Naive thymus-derived CD8-positive, alpha-beta T cell (primary cell): ENCODE measurements around the gene AGBL1. TPM values are rescaled to one million over a fixed set of nuclear protein-coding genes. Genes with fewer than 3 reads are reported as not detected.

Experiments
- ATAC-seq, 2 donors: fragments of 150-1000 bp; cut with Tn5 transposase in 1 of 2; sonication (Bioruptor Pico), chemical (Tn5 transposase) in 1 of 2; 1 replicate in 1 of 2; 2 replicates in 1 of 2; pipeline ENCODE4 v1.10.0; 2021; ENCODE audit warnings: mild to moderate bottlenecking in 2 of 2, moderate library complexity in 2 of 2
- POLR2A ChIA-PET: fragments of 350-600 bp; sonication (Branson Sonifier 250); formaldehyde crosslinking; loops from one replicate; lab custom pipeline; 2021; ENCODE audit warnings: antibody characterized with exemption; lab: Charles Lee
- DNase-seq, 10 donors: peaks; one replicate each; pipeline versions ENCODE4 v3.0.0 to v3.0.0-alpha.2; 2020 to 2022
- H3K27ac Mint-ChIP-seq, 10 donors: one replicate each; pipeline ENCODE4 v1.8.0; 2020 to 2022; ENCODE audit warnings: mild to moderate bottlenecking in 10 of 10, mixed read lengths in 10 of 10, moderate library complexity in 4 of 10, inconsistent platforms in 1 of 10
- H3K27me3 Mint-ChIP-seq, 5 donors: one replicate each; pipeline ENCODE4 v1.8.0; 2021 to 2022; ENCODE audit warnings: mixed read lengths in 5 of 5
- H3K36me3 Mint-ChIP-seq, 3 donors: one replicate each; pipeline ENCODE4 v1.8.0; 2020 to 2022; ENCODE audit warnings: mixed read lengths in 3 of 3, mild to moderate bottlenecking in 2 of 3, inconsistent platforms in 1 of 3
- H3K4me1 Mint-ChIP-seq, 4 donors: one replicate each; pipeline ENCODE4 v1.8.0; 2021 to 2022; ENCODE audit warnings: mixed read lengths in 4 of 4
- H3K4me3 Mint-ChIP-seq, 10 donors: one replicate each; pipeline ENCODE4 v1.8.0; 2020 to 2022; ENCODE audit warnings: mild to moderate bottlenecking in 10 of 10, mixed read lengths in 10 of 10, moderate library complexity in 6 of 10, inconsistent platforms in 1 of 10
- H3K9me3 Mint-ChIP-seq, 9 donors: one replicate each; pipeline ENCODE4 v1.8.0; 2020 to 2022; ENCODE audit warnings: mixed read lengths in 9 of 9, mild to moderate bottlenecking in 3 of 9, inconsistent platforms in 1 of 9, moderate library complexity in 1 of 9
- polyA plus RNA-seq, 3 donors: library from polyadenylated mRNA; unstranded; fragments of 300-500 nt; fragmentation: Illumina TruSeq; gene quantifications; one replicate each; pipeline ENCODE4 v1.2.3, GENCODE V29; 2021
- total RNA-seq, 8 experiments: library from RNA in 2 of 8; stranded (reverse) in 2 of 8; gene quantifications; one replicate each; pipeline ENCODE4 v1.2.3 and lab custom pipeline; 2021 to 2026

AGBL1 gene
- total and polyA plus RNA-seq, 5 experiments from 2014 or later = not detected

DNA sequence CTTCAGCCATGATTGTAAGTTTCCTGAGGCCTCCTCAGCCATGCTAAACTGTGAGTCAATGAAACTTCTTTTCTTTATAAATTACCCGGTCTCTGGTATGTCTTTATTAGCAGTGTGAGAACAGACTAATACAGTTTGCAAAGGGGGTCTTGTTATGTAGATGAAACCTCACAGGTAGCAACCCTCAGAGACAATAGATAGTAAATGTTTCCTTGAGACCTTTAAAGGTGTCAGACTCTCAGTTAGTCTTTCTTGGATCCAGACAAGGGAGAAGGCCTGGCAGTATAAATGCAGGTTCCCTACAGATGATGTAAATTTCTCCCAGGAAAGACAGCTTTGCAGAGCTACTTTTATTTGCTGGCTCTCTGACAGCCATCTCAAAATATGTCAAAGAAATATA lies 510.8 kb downstream of the AGBL1 start:
- Mint-ChIP-seq H3K9me3 (peaks cover 0 to 13% (median 4%) of the 10 kb centered on the region in 9 donors), H3K36me3 (peaks cover 2 to 5% (median 3%) of the 10 kb centered on the region in 3 donors), H3K27ac (no peak overlapping the region), H3K4me1 (peaks cover 0 to 2% (median 0%) of the 10 kb centered on the region in 4 donors), H3K27me3 (peaks cover 0 to under 1% (median 0%) of the 10 kb centered on the region in 5 donors), H3K4me3 (no peak overlapping the region)
- ATAC-seq (no peak), DNase-seq (no peak)
- POLR2A ChIA-PET = no interaction called here

DNA sequence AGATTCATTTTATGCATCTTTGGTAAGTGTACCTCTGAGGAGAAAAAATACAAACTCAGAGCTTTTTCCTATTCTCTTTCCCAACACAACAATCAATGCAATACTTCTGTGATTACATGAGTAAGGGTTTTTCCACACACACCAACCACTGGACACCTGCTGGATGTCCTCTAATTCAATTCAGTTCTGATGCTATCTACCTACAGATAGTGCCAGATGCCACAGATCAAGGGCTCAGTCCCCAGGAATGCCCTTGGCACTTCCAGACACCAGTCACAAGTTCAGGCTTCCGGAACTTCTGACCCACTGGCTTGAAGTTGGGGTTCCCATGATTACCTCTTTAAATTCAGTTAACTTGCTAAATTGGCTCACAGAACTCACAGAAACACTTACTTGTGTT lies 511.5 kb downstream of the AGBL1 start:
- POLR2A ChIA-PET = no interaction called here
- no peak overlapping the region for H3K27ac Mint-ChIP-seq
- no peak for ATAC-seq
- H3K4me1 Mint-ChIP-seq = peaks cover 0 to 2% (median 0%) of the 10 kb centered on the region in 4 donors
- DNase-seq = no peak
- peaks cover 0 to 13% (median 4%) of the 10 kb centered on the region in 9 donors for H3K9me3 Mint-ChIP-seq
- H3K36me3 Mint-ChIP-seq = peaks cover 2 to 5% (median 3%) of the 10 kb centered on the region in 3 donors
- H3K27me3 Mint-ChIP-seq = peaks cover 0 to 2% (median 0%) of the 10 kb centered on the region in 5 donors
- no peak overlapping the region for H3K4me3 Mint-ChIP-seq

- DNase-seq (no peak), ATAC-seq (no peak)
- POLR2A ChIA-PET = interaction anchor here (0.6 kb wide), 1 partner anchor 18 kb away, joined by 4 read pairs; no protein-coding TSS in a partner anchor
- Mint-ChIP-seq H3K4me1 (peaks cover 0 to 2% (median 0%) of the 10 kb centered on the region in 4 donors), H3K36me3 (peaks cover 2 to 5% (median 3%) of the 10 kb centered on the region in 3 donors), H3K9me3 (peaks cover 0 to 13% (median 6%) of the 10 kb centered on the region in 9 donors), H3K4me3 (no peak overlapping the region), H3K27ac (no peak overlapping the region), H3K27me3 (peaks cover 0 to 2% (median 0%) of the 10 kb centered on the region in 5 donors)
Measured at GRCh38 chr15:86591994-86592735, 512.5 kb downstream of the AGBL1 start.

DNA sequence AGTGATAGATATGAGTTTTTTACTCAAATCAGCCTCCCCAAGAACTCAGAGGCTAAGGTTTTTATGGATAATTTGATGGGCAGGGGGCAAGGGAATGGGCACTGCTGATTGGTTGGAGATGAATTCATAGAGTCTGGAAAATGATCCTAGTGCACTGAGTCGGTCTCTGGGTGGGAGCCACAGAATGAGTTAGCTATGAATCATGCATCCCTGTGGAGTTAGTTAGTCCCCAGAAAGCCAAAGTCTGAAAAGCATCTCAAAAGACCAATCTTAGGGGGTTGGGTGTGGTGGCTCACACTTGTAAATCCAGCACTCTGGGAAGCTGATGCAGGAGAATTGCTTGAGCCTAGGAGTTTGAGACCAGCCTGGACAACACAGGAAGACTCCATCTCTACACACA lies 516.1 kb downstream of the AGBL1 start:
- DNase-seq = no peak
- Mint-ChIP-seq H3K27ac (no peak overlapping the region), H3K36me3 (peaks cover 0 to 5% (median 2%) of the 10 kb centered on the region in 3 donors), H3K4me1 (no peaks in the 10 kb centered on the region), H3K9me3 (peaks cover 0 to 6% (median 3%) of the 10 kb centered on the region in 9 donors), H3K4me3 (no peak overlapping the region), H3K27me3 (peaks cover 0 to 4% (median 2%) of the 10 kb centered on the region in 5 donors)
- no peak for ATAC-seq
- POLR2A ChIA-PET = no interaction called here

GRCh38 chr15:86603466-86603865 lies 523.8 kb downstream of the AGBL1 start:
- POLR2A ChIA-PET = no interaction called here

GRCh38 chr15:86608461-86609205 lies 529.0 kb downstream of the AGBL1 start:
- H3K27ac Mint-ChIP-seq = no peak overlapping the region
- POLR2A ChIA-PET = no interaction called here
- peaks cover 0 to 1% (median 0%) of the 10 kb centered on the region in 3 donors for H3K36me3 Mint-ChIP-seq
- no peak for ATAC-seq
- peaks cover 0 to 2% (median 0%) of the 10 kb centered on the region in 5 donors for H3K27me3 Mint-ChIP-seq
- H3K4me1 Mint-ChIP-seq = peaks cover 7 to 33% (median 26%) of the 10 kb centered on the region in 4 donors
- peaks cover 0 to 3% (median 0%) of the 10 kb centered on the region in 9 donors for H3K9me3 Mint-ChIP-seq
- no peak overlapping the region for H3K4me3 Mint-ChIP-seq
- DNase-seq = no peak

More at GRCh38 chr15:86603466-86603865, 523.8 kb downstream of the AGBL1 start:
- Mint-ChIP-seq H3K4me3 (no peak overlapping the region), H3K36me3 (no peaks in the 10 kb centered on the region), H3K9me3 (peaks cover 0 to 3% (median 0%) of the 10 kb centered on the region in 9 donors), H3K4me1 (no peaks in the 10 kb centered on the region), H3K27ac (no peak overlapping the region), H3K27me3 (peaks cover 0 to 4% (median 2%) of the 10 kb centered on the region in 5 donors)
- DNase-seq = no peak
- no peak for ATAC-seq

DNA sequence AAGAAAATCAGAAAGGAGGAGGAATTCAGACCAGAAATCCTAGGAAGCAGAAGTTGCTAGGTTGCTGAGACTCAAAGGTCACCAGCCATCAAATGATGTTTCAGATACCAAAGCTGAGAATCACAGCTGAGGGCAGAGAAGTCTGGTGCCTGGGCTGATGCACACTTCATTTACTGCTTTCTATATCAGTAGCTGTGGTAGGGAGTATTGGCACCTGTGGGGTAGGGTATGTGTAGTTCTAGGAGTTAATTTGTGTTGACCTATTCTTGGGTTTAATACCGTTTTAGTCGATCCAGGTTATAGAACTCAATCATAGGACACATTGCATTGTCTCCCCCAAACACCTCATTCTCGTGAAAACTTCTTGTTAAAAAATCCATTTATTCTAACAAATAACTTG lies 529.6 kb downstream of the AGBL1 start:
- Mint-ChIP-seq H3K9me3 (peaks cover 0 to 3% (median 0%) of the 10 kb centered on the region in 9 donors), H3K27me3 (no peaks in the 10 kb centered on the region), H3K36me3 (peaks cover 0 to 1% (median 0%) of the 10 kb centered on the region in 3 donors), H3K27ac (no peak overlapping the region), H3K4me3 (no peak overlapping the region), H3K4me1 (peaks cover 7 to 38% (median 29%) of the 10 kb centered on the region in 4 donors)
- DNase-seq (no peak), ATAC-seq (no peak)
- POLR2A ChIA-PET = no interaction called here

- POLR2A ChIA-PET = no interaction called here
- Mint-ChIP-seq H3K36me3 (peaks cover 0 to 1% (median 0%) of the 10 kb centered on the region in 3 donors), H3K27me3 (no peaks in the 10 kb centered on the region), H3K4me1 (peaks cover 13 to 46% (median 36%) of the 10 kb centered on the region in 4 donors), H3K4me3 (no peak overlapping the region), H3K27ac (no peak overlapping the region), H3K9me3 (peaks cover 0 to 7% (median 0%) of the 10 kb centered on the region in 9 donors)
- ATAC-seq (no peak), DNase-seq (no peak)
Measured at GRCh38 chr15:86610038-86610437, 530.4 kb downstream of the AGBL1 start.

GRCh38 chr15:86611417-86612040 lies 531.9 kb downstream of the AGBL1 start:
- H3K36me3 Mint-ChIP-seq = peaks cover 0 to 1% (median 0%) of the 10 kb centered on the region in 3 donors
- H3K9me3 Mint-ChIP-seq = peaks cover 0 to 14% (median 0%) of the 10 kb centered on the region in 9 donors
- peak overlapping the region in 6 of 10 donors; percentile 4 to 36 (median 27) for H3K4me3 Mint-ChIP-seq
- ATAC-seq (peak; percentile 56 to 65), DNase-seq (peak in 3 of 10 donors; percentile 11 to 27 (median 12))
- H3K27ac Mint-ChIP-seq = peak overlapping the region in 9 of 10 donors; percentile 7 to 69 (median 42)
- H3K4me1 Mint-ChIP-seq = peaks cover 24 to 60% (median 50%) of the 10 kb centered on the region in 4 donors
- H3K27me3 Mint-ChIP-seq = no peaks in the 10 kb centered on the region
- POLR2A ChIA-PET = interaction anchor here (0.7 kb wide), 1 partner anchor 39 kb away, joined by 3 read pairs; no protein-coding TSS in a partner anchor

GRCh38 chr15:86615411-86615810 lies 535.7 kb downstream of the AGBL1 start:
- ATAC-seq = no peak
- Mint-ChIP-seq H3K4me1 (peaks cover 31 to 71% (median 64%) of the 10 kb centered on the region in 4 donors), H3K4me3 (peak overlapping the region; percentile 12 to 76 (median 56))

DNA sequence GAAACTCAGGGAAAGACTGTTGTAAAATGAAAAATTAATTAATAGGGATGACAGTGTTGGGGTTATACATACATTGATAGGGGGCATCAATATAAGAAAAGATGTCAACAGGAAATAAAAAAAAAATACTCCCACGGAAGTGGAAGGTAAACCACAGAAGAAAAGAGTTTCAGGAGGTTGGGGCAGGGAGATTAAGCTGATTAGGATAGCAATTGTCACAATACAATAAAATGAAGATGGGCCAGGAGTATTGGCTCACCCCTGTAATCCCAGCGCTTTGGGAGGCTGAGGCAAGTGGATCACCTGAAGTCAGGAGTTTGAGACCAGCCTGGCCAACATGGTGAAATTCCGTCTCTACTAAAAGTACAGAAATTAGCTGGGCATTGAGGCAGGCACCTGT lies 536.1 kb downstream of the AGBL1 start:
- peak overlapping the region in 8 of 10 donors; percentile 61 to 82 (median 67) for H3K27ac Mint-ChIP-seq
- peaks cover 0 to 1% (median 0%) of the 10 kb centered on the region in 3 donors for H3K36me3 Mint-ChIP-seq
- DNase-seq (peak in 3 of 10 donors; percentile 9 to 22 (median 20)), ATAC-seq (no peak)
- H3K4me1 Mint-ChIP-seq = peaks cover 35 to 75% (median 64%) of the 10 kb centered on the region in 4 donors
- POLR2A ChIA-PET = no interaction called here
- H3K9me3 Mint-ChIP-seq = peaks cover 0 to 14% (median 0%) of the 10 kb centered on the region in 9 donors
- peak overlapping the region; percentile 12 to 76 (median 56) for H3K4me3 Mint-ChIP-seq
- H3K27me3 Mint-ChIP-seq = peaks cover 0 to 2% (median 0%) of the 10 kb centered on the region in 5 donors

More at GRCh38 chr15:86615411-86615810, 535.7 kb downstream of the AGBL1 start:
- H3K9me3 Mint-ChIP-seq = peaks cover 0 to 14% (median 0%) of the 10 kb centered on the region in 9 donors
- no peaks in the 10 kb centered on the region for H3K27me3 Mint-ChIP-seq
- H3K27ac Mint-ChIP-seq = peak overlapping the region; percentile 10 to 82 (median 64)
- no peak for DNase-seq
- peaks cover 0 to 1% (median 0%) of the 10 kb centered on the region in 3 donors for H3K36me3 Mint-ChIP-seq
- POLR2A ChIA-PET = no interaction called here

- Mint-ChIP-seq H3K4me1 (peaks cover 34 to 72% (median 57%) of the 10 kb centered on the region in 4 donors), H3K4me3 (peak overlapping the region in 6 of 10 donors; percentile 17 to 55 (median 52)), H3K36me3 (peaks cover 0 to 1% (median 0%) of the 10 kb centered on the region in 3 donors), H3K27ac (peak overlapping the region in 6 of 10 donors; percentile 31 to 85 (median 62)), H3K27me3 (peaks cover 0 to 4% (median 0%) of the 10 kb centered on the region in 5 donors), H3K9me3 (peaks cover 0 to 14% (median 0%) of the 10 kb centered on the region in 9 donors)
- POLR2A ChIA-PET = no interaction called here
- DNase-seq (no peak), ATAC-seq (no peak)
Measured at GRCh38 chr15:86616771-86617170, 537.1 kb downstream of the AGBL1 start.
